Sigmoid colon (tissue), 7 donors: ENCODE data around the gene MYL9. TPM values are rescaled to one million over a fixed set of nuclear protein-coding genes. Genes with fewer than 3 reads are reported as not detected.

Source experiments
- DNase-seq: peaks from one replicate; pipeline ENCODE4 v3.0.0-alpha.2; 2019
- H3K27ac ChIP-seq, 4 donors: fragments of 200-600 bp; sonication (generic); one replicate each; pipeline ENCODE4 v1.5.1; 2016 to 2019; ENCODE audit warnings: mild to moderate bottlenecking in 1 of 4
- H3K27me3 ChIP-seq, 3 donors: fragments of 200-600 bp; sonication (generic); one replicate each; pipeline ENCODE4 v1.5.1; 2019; ENCODE audit warnings: mild to moderate bottlenecking in 1 of 3
- H3K36me3 ChIP-seq, 4 donors: fragments of 200-600 bp; sonication (generic); one replicate each; pipeline ENCODE4 v1.5.1; 2016 to 2019
- H3K4me1 ChIP-seq, 4 donors: fragments of 200-600 bp; sonication (generic); one replicate each; pipeline ENCODE4 v1.5.1; 2017 to 2019
- H3K4me3 ChIP-seq, 4 donors: fragments of 200-600 bp; sonication (generic); one replicate each; pipeline ENCODE4 v1.5.1; 2017 to 2019; ENCODE audit warnings: mild to moderate bottlenecking in 2 of 4, moderate library complexity in 1 of 4
- H3K9me3 ChIP-seq, 4 donors: fragments of 200-600 bp in 3 of 4; sonication (generic) in 3 of 4; one replicate each; pipeline versions ENCODE4 v1.5.1 to v1.6.1; 2013 to 2019
- CTCF ChIP-seq, 4 experiments: fragments of 450-650 bp in 3 of 4; fragments of 200-600 bp in 1 of 4; IDR thresholded peaks; one replicate each; pipeline ENCODE4 v1.5.1; 2016 to 2019; ENCODE audit warnings: antibody characterized with exemption in 4 of 4, mild to moderate bottlenecking in 3 of 4, moderate library complexity in 2 of 4
- EP300 ChIP-seq, 4 donors: sonication (generic); formaldehyde crosslinking; IDR thresholded peaks; one replicate each; pipeline ENCODE4 v1.6.1; 2017; ENCODE audit warnings: antibody characterized with exemption in 4 of 4
- POLR2A ChIP-seq, 2 donors: fragments of 450-650 bp; IDR thresholded peaks; one replicate each; pipeline ENCODE4 v1.6.1; 2016; ENCODE audit warnings: antibody characterized with exemption in 2 of 2, mild to moderate bottlenecking in 2 of 2, moderate library complexity in 2 of 2
- POLR2AphosphoS5 ChIP-seq, 4 donors: sonication (generic); formaldehyde crosslinking; IDR thresholded peaks; one replicate each; pipeline ENCODE4 v1.6.1; 2017; ENCODE audit warnings: antibody characterized with exemption in 4 of 4
- WGBS, 2 donors: extraction: QIAGEN DNeasy Blood & Tissue Kit; methylation state at CpG; one replicate each; pipeline ENCODE4 v1.1.7; 2013; 5-methylcytosine and 5-hydroxymethylcytosine counted together
- intact Hi-C: fragments of 100-400 bp; cut with DNase I; formaldehyde crosslinking; loops from one replicate; pipeline ENCODE4 v1.15.1; 2023
- polyA plus RNA-seq, 3 donors: library from polyadenylated mRNA; stranded (reverse); fragments of 200-250 nt; gene quantifications; one replicate each; pipeline ENCODE4 v1.2.3, GENCODE V29; 2013
- total RNA-seq, 4 donors: library from RNA; depleted of rRNA; stranded (reverse); fragments of >200 nt; gene quantifications; one replicate each; pipeline ENCODE4 v1.1.0, GENCODE V29; 2016
- donor health status: healthy with polysubstance abuse.
- donor health status: Bipolar disorder and iron deficiency.
- donor health status: healthy.

Gene MYL9
- total and polyA plus RNA-seq, 7 donors: 26.4 to 2,082 (median 1,167) TPM

DNA sequence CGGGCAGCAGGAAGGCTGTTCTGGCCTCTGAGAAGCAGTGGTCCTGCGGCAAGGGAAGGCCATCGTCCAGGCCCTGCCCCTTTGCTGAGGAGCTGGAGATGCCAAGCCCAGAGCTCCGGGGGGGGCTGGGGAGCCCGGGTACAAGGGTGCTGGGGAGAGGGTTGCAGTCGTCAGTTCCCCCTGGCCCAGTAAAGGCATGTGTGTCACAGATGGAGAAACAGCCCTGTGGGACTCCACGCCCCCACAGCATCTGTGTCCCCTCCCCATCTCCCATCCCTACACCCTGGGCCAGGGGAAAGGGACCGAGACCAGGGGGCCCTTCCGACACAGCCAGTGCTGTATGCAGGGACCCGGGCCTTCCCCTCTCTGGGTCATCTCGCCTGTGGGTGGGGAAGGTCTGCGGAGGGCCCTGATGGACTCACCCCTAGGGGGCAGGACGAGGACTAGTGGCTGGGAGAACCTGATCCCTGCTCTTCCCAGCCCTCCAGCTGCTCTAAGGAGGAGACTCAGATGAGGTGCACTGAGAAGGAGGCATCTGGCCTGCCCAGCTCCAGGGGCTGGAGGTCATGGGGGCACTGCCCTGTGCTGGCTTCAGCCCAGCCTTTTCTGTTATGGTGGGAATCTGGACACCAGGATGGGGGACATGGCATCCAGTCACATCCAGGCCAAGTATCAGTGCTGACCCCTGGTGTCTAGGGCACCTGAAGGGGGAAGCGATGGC is 609 bp downstream of the MYL9 start:
- intact Hi-C loops: loop anchor here (2.0 kb wide), 2 partner anchors 15 to 79 kb away; no protein-coding TSS in a partner anchor
- Histone ChIP-seq H3K9me3 (no peaks in the 10 kb centered on the region), H3K4me1 (peaks cover 0 to 83% (median 77%) of the 10 kb centered on the region in 4 donors)

GRCh38 chr20:36542516-36543183 is 1.3 kb downstream of the MYL9 start:
- peak overlapping the region; percentile 98 to 100 (median 99) for H3K27ac ChIP-seq
- 78 to 84% methylated on average over 10 of the region's 10 CpGs for WGBS, 2 donors
- no peak for TF ChIP-seq CTCF (IDR thresholded peaks at IDR 0.05)
- no peak for TF ChIP-seq POLR2A (IDR thresholded peaks at IDR 0.05)
- TF ChIP-seq POLR2AphosphoS5 (IDR thresholded peaks at IDR 0.05): no peak
- TF ChIP-seq EP300 (IDR thresholded peaks at IDR 0.05): no peak
- peak; percentile 67 for DNase-seq
- H3K4me3 ChIP-seq: peak overlapping the region; percentile 83 to 99 (median 94)
- H3K36me3 ChIP-seq: peaks cover 12 to 42% (median 34%) of the 10 kb centered on the region in 4 donors
- H3K9me3 ChIP-seq: no peaks in the 10 kb centered on the region
- intact Hi-C loops: no loop called here
- no peaks in the 10 kb centered on the region for H3K27me3 ChIP-seq
- peaks cover 0 to 86% (median 80%) of the 10 kb centered on the region in 4 donors for H3K4me1 ChIP-seq

More for the DNA sequence above, 609 bp downstream of the MYL9 start:
- TF ChIP-seq POLR2AphosphoS5 (IDR thresholded peaks at IDR 0.05) (peak in 3 of 4 donors; percentile 19 to 64 (median 53)), POLR2A (IDR thresholded peaks at IDR 0.05) (peak in 1 of 2 donors; percentile 35), CTCF (IDR thresholded peaks at IDR 0.05) (peak; percentile 60 to 90 (median 77)), EP300 (IDR thresholded peaks at IDR 0.05) (no peak)
- H3K27me3 ChIP-seq: no peaks in the 10 kb centered on the region
- H3K27ac ChIP-seq: peak overlapping the region; percentile 98 to 100 (median 99)
- WGBS, 2 donors: 54 to 56% methylated on average over 14 of the region's 14 CpGs
- DNase-seq: peak; percentile 89
- H3K4me3 ChIP-seq: peak overlapping the region; percentile 83 to 99 (median 94)
- peaks cover 12 to 35% (median 27%) of the 10 kb centered on the region in 4 donors for H3K36me3 ChIP-seq

DNA sequence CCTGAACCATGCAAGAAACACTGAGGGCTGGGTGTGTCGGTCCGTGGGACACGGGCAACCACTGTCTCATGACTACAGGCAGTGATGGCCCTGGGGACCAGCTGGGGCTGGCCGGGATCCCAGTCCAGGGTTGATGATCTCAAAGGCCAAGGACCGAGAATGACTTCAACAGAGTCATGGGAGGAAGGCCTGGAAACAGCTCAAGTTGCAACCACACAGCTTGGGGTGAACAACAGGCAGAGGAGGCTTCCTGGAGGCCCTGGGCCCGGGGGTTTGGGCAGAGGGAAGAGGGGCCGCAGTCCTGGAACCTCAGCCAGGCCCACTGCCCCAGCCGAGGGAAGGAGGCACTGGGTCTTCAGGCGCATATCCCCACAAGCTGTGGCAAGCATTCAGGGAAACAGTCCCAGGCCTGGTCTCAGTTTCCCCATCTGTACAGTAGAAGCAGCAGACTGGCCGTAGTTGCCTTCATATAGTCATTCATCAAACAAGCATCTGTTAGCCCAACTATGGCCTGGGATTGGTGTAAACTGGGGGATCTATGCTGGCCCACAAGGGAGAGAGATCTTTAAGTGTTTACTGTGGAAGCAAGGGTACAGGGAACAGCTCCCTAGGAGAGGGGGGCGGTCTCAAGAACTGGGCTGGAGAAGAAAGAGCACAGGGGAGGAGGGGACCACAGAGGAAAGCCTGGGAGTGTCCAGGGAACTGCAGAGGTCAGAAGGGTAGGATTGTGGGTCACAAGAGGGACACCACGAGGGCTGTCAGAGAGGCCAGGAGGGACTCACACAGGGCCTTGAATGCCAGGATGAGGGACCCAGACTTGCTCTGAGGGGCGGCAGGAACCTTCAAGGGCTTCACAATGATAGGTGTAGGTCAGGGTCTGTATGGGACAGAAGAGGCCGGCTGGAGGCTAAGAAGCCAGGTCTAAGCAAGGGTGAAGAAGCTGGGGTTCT is 2.1 kb downstream of the MYL9 start:
- intact Hi-C loops: no loop called here
- H3K27ac ChIP-seq: peak overlapping the region; percentile 98 to 100 (median 99)

GRCh38 chr20:36544134-36545018 is 3.1 kb downstream of the MYL9 start:
- no peak for TF ChIP-seq EP300 (IDR thresholded peaks at IDR 0.05)
- TF ChIP-seq POLR2AphosphoS5 (IDR thresholded peaks at IDR 0.05): peak in 2 of 4 donors; percentile 37 to 48
- peaks cover 21 to 58% (median 49%) of the 10 kb centered on the region in 4 donors for H3K36me3 ChIP-seq
- H3K27ac ChIP-seq: peak overlapping the region; percentile 98 to 100 (median 99)
- 83 to 85% methylated on average over 15 of the region's 15 CpGs for WGBS, 2 donors
- no peaks in the 10 kb centered on the region for H3K9me3 ChIP-seq
- H3K4me3 ChIP-seq: peak overlapping the region; percentile 83 to 99 (median 94)
- intact Hi-C loops: no loop called here
- H3K4me1 ChIP-seq: peaks cover 0 to 82% (median 70%) of the 10 kb centered on the region in 4 donors
- peak; percentile 86 for DNase-seq
- no peaks in the 10 kb centered on the region for H3K27me3 ChIP-seq

More for the DNA sequence above, 2.1 kb downstream of the MYL9 start:
- 62 to 71% methylated on average over 14 of the region's 14 CpGs for WGBS, 2 donors
- no peaks in the 10 kb centered on the region for H3K9me3 ChIP-seq
- H3K36me3 ChIP-seq: peaks cover 18 to 50% (median 41%) of the 10 kb centered on the region in 4 donors
- no peaks in the 10 kb centered on the region for H3K27me3 ChIP-seq
- peak in 3 of 4 donors; percentile 48 to 64 (median 48) for TF ChIP-seq POLR2AphosphoS5 (IDR thresholded peaks at IDR 0.05)
- no peak for TF ChIP-seq EP300 (IDR thresholded peaks at IDR 0.05)
- peak; percentile 92 for DNase-seq
- H3K4me3 ChIP-seq: peak overlapping the region; percentile 83 to 99 (median 94)
- H3K4me1 ChIP-seq: peaks cover 0 to 86% (median 78%) of the 10 kb centered on the region in 4 donors
